ENCODE data around the gene ALDH1L2.

DNA sequence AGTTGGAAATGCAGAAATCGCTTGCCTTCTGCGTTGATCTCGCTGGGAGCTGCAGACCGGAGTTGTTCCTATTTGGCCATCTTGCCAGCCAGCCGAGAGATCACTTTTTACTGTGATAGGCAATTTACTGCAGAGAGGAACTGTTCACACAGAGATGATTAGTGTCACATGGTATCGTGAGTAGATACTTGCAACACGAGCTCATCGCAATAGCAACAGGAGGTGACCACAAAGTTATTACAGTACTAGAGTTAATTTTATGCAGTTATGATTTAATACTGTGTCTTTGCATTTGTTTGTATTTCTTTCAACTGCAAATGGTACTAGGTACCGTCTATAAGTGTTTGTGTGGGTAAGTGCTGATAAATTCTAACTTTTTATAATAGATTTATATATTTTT is 70.4 kb downstream of the ALDH1L2 start:
- TF ChIP-seq CTCF (IDR thresholded peaks at IDR 0.05 in 4 of 5, conservative IDR thresholded peaks at IDR 0.05 in 1 of 5) (no peak), POLR2A (IDR thresholded peaks at IDR 0.05) (no peak)

Measured in gastrocnemius medialis (tissue), 4 donors.